BE2C (cell line): Measurements from ENCODE around the gene PALM2AKAP2.

Experiments
- DNase-seq: peaks from one replicate; pipeline ENCODE4 v3.0.0-alpha.2; 2020
- H3K27me3 ChIP-seq: fragments of 250-450 bp; sonication (Bioruptor Pico); 2 replicates; pipeline ENCODE4 v1.5.1; 2020; ENCODE audit warnings: mild to moderate bottlenecking
- H3K36me3 ChIP-seq: fragments of 250-450 bp; sonication (Bioruptor Pico); 2 replicates; pipeline ENCODE4 v1.5.1; 2020; ENCODE audit warnings: mild to moderate bottlenecking
- H3K4me1 ChIP-seq: fragments of 250-450 bp; sonication (Bioruptor Pico); 2 replicates; pipeline ENCODE4 v1.5.1; 2020
- H3K4me3 ChIP-seq: 2 replicates; pipeline ENCODE4 v1.5.1; 2011; ENCODE audit warnings: low read depth, low read length
- H3K9me3 ChIP-seq: fragments of 250-450 bp; sonication (Bioruptor Pico); 2 replicates; pipeline ENCODE4 v1.5.1; 2020
- CTCF ChIP-seq: IDR thresholded peaks from 2 replicates; pipeline ENCODE4 v1.5.1; 2012; ENCODE audit warnings: mild to moderate bottlenecking, low read depth, low read length

PALM2AKAP2 gene

GRCh38 chr9:109795613-109796012, 15.6 kb downstream of the PALM2AKAP2 start:
- DNase-seq: no peak
- no peaks in the 10 kb centered on the region for H3K27me3 ChIP-seq
- H3K9me3 ChIP-seq: no peaks in the 10 kb centered on the region
- H3K36me3 ChIP-seq: no peaks in the 10 kb centered on the region
- no peaks in the 10 kb centered on the region for H3K4me1 ChIP-seq
- no peak for TF ChIP-seq CTCF
- no peak overlapping the region for H3K4me3 ChIP-seq

DNA sequence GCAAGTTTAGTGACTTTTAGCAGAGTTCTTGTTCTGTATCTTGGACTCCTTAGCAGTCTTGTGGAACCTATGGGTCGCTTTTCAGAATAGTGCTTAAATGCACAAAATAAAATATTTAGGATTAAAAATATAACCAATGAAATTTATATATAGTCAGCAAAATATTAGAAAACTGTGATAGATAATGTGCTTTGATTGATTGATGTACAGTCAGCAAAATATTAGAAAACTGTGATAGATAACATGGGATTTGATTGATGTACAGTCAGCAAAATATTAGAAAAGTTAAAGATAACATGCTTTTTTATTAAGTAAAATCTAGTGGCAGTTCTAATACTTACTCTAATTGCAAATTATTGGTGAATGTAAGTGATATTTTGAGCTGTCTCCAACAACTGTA, 16.1 kb downstream of the PALM2AKAP2 start:
- H3K36me3 ChIP-seq: no peaks in the 10 kb centered on the region
- no peaks in the 10 kb centered on the region for H3K4me1 ChIP-seq
- TF ChIP-seq CTCF: no peak
- H3K9me3 ChIP-seq: no peaks in the 10 kb centered on the region
- DNase-seq: no peak
- H3K4me3 ChIP-seq: no peak overlapping the region
- H3K27me3 ChIP-seq: no peaks in the 10 kb centered on the region

- no peak for DNase-seq
- Histone ChIP-seq H3K27me3 (no peaks in the 10 kb centered on the region), H3K9me3 (no peaks in the 10 kb centered on the region), H3K4me3 (no peak overlapping the region), H3K4me1 (no peaks in the 10 kb centered on the region), H3K36me3 (no peaks in the 10 kb centered on the region)
- TF ChIP-seq CTCF: no peak
Measured at GRCh38 chr9:109797006-109797405, 17.0 kb downstream of the PALM2AKAP2 start.

DNA sequence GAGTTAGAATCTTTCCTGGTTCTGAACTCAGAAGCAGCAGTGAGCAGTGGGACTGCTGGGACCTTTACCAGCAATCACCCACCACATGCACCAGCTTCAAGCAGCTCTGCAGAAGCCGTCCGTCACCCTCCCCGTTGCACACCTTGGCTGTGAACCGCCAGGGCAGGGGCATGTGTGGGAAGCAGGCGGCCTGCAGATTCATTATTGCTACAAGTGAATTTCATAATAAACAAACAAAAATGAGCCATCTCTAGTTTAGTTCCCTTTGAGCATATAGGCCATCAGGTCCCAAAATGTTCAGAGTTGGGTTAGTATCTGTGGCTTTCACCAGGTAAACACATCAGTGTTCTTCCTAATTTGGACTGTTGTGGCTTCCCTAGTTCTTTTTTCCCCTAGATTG, 17.5 kb downstream of the PALM2AKAP2 start:
- DNase-seq: no peak
- Histone ChIP-seq H3K4me3 (no peak overlapping the region), H3K4me1 (no peaks in the 10 kb centered on the region), H3K9me3 (no peaks in the 10 kb centered on the region), H3K36me3 (no peaks in the 10 kb centered on the region), H3K27me3 (no peaks in the 10 kb centered on the region)
- no peak for TF ChIP-seq CTCF

GRCh38 chr9:109799141-109799540, 19.1 kb downstream of the PALM2AKAP2 start:
- H3K9me3 ChIP-seq: no peaks in the 10 kb centered on the region
- no peak for TF ChIP-seq CTCF
- DNase-seq: no peak
- H3K4me3 ChIP-seq: no peak overlapping the region
- no peaks in the 10 kb centered on the region for H3K4me1 ChIP-seq
- no peaks in the 10 kb centered on the region for H3K36me3 ChIP-seq
- H3K27me3 ChIP-seq: no peaks in the 10 kb centered on the region

DNA sequence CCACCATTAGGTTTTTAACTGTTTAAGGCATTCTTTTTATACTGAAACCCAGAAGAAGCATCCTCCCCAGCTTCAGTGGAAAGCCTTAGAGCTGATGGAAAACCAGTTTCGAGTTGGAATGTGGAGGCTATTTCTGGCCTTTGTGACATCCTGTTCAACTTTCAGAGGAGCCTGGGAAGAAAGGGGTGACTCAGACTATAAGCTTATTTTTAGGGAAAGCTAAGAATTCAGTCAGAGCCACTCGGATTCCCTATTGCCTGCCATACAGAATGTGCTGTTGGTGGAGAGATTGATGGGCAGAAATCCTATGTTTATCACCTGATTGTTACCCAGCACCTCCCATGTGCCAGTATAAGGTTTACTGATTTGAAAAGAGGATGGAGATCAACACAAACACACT, 19.8 kb downstream of the PALM2AKAP2 start:
- no peaks in the 10 kb centered on the region for H3K36me3 ChIP-seq
- no peaks in the 10 kb centered on the region for H3K9me3 ChIP-seq
- no peak overlapping the region for H3K4me3 ChIP-seq
- no peak for TF ChIP-seq CTCF
- H3K27me3 ChIP-seq: no peaks in the 10 kb centered on the region
- no peak for DNase-seq
- no peaks in the 10 kb centered on the region for H3K4me1 ChIP-seq
